ENCODE data around the gene RBM4. TPM values are rescaled to one million over a fixed set of nuclear protein-coding genes. Genes with fewer than 3 reads are reported as not detected.
"Not testable (repeated sequence)": the region's sequence is repeated elsewhere in the genome, so short reads cannot be mapped to it uniquely, and the experiment has no call there.

RBM4 gene
- total RNA-seq, 4 donors from 2014 or later, result 98.2 to 114 (median 102) TPM

DNA sequence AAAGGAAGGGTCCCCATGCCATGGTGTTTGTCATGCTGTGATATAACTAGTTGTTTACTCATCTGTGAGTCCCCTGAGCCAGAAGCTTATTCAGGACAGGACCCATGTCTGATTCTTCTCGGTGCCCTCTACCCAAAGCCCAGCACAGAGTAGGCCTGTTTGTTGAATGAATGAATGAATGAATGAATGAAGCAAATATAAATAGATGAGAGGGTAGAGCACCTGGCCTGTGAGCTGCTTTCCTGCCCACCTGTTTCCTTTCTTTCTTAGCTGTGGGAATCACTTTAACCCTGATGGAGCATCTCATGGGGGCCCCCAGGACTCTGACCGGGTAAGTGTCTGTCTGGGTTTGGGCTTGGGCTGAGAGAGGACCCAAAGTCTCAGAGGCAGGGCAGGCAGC is 38.3 kb upstream of the RBM4 start:
- Histone ChIP-seq H3K27ac (no peak overlapping the region), H3K27me3 (no peaks in the 10 kb centered on the region), H3K4me3 (no peak overlapping the region), H3K36me3 (peaks cover 0 to 57% of the 10 kb centered on the region in 2 donors), H3K4me1 (peaks cover 0 to 31% (median 8%) of the 10 kb centered on the region in 3 donors), H3K9me3 (no peaks in the 10 kb centered on the region)
- WGBS, 2 donors (ENCODE audit: low coverage in 1 of 2), result 70 to 75% methylated on average over 2 of the region's 2 CpGs
- no peak for ATAC-seq
- TF ChIP-seq POLR2A (IDR thresholded peaks at IDR 0.05) (no peak), POLR2AphosphoS5 (IDR thresholded peaks at IDR 0.05) (no peak), EP300 (IDR thresholded peaks at IDR 0.05) (no peak)
- TF ChIP-seq, protein P1, sequence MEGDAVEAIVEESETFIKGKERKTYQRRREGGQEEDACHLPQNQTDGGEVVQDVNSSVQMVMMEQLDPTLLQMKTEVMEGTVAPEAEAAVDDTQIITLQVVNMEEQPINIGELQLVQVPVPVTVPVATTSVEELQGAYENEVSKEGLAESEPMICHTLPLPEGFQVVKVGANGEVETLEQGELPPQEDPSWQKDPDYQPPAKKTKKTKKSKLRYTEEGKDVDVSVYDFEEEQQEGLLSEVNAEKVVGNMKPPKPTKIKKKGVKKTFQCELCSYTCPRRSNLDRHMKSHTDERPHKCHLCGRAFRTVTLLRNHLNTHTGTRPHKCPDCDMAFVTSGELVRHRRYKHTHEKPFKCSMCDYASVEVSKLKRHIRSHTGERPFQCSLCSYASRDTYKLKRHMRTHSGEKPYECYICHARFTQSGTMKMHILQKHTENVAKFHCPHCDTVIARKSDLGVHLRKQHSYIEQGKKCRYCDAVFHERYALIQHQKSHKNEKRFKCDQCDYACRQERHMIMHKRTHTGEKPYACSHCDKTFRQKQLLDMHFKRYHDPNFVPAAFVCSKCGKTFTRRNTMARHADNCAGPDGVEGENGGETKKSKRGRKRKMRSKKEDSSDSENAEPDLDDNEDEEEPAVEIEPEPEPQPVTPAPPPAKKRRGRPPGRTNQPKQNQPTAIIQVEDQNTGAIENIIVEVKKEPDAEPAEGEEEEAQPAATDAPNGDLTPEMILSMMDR (IDR thresholded peaks at IDR 0.05), result no peak

DNA sequence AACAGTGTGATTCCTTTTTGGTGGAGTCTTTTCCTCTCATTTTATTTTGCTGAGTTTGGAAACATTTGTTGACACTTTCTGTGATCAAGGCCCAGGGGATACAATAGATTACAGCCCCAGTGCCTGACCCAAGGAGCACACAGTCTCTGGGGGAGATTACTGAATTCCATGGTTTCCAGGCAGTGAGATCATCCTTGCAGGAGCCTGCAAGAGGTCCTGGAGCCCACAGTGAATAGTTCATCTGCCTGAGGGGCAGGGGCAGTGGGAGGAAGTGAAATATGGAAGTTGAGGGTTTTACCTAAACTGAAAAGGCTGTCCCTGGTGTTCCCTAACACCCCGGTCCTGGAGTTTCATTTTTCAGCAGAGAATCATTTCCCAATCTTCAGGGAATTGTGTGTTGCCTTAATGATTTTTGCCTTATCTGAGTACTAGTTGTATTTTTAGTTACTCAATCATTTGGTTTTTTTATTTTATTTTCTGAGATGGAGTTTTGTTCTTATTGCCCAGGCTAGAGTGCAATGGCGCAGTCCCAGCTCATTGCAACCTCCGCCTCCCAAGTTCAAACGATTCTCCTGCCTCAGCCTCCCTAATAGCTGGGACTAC is 37.8 kb upstream of the RBM4 start:
- Histone ChIP-seq H3K27me3 (no peaks in the 10 kb centered on the region), H3K4me1 (peaks cover 0 to 26% (median 3%) of the 10 kb centered on the region in 3 donors), H3K27ac (no peak overlapping the region), H3K9me3 (no peaks in the 10 kb centered on the region), H3K4me3 (no peak overlapping the region), H3K36me3 (peaks cover 0 to 63% of the 10 kb centered on the region in 2 donors)
- WGBS, 2 donors (ENCODE audit: low coverage in 1 of 2), result 91% methylated on average over 4 of the region's 4 CpGs; no CpG with 5 or more reads in 1 of the 2 donors
- ATAC-seq, result peak; percentile 46
- TF ChIP-seq POLR2A (IDR thresholded peaks at IDR 0.05) (no peak), POLR2AphosphoS5 (IDR thresholded peaks at IDR 0.05) (no peak), EP300 (IDR thresholded peaks at IDR 0.05) (no peak)
- TF ChIP-seq, protein P1 (IDR thresholded peaks at IDR 0.05), result no peak

DNA sequence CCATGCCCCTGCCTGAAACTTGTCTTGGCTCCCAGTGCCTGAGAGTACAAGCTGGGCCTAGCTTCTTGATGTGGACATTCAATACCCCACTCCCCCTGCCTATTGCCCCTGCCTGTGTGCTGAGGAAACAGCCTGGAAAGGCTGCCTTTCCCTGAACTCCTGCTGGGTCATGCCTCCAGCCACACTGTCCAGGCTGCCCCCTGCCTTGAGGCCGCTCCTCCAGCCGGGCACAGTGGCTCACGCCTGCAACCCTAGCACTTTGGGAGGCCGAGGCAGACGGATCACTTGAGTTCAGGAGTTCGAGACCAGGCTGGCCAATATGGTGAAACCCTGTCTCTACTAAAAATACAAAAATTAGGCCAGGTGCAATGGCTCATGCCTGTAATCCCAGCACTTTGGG is 35.4 kb upstream of the RBM4 start:
- H3K27ac ChIP-seq, result no peak overlapping the region
- peaks cover 0 to 69% of the 10 kb centered on the region in 2 donors for H3K36me3 ChIP-seq
- H3K9me3 ChIP-seq, result no peaks in the 10 kb centered on the region
- H3K4me3 ChIP-seq, result no peak overlapping the region
- peaks cover 0 to 35% (median 12%) of the 10 kb centered on the region in 3 donors for H3K4me1 ChIP-seq
- WGBS, 2 donors (ENCODE audit: low coverage in 1 of 2), result no CpG with 5 or more reads among the region's 6 CpGs
- H3K27me3 ChIP-seq, result no peaks in the 10 kb centered on the region
- no peak for ATAC-seq
- TF ChIP-seq POLR2AphosphoS5 (IDR thresholded peaks at IDR 0.05) (no peak), POLR2A (IDR thresholded peaks at IDR 0.05) (no peak), EP300 (IDR thresholded peaks at IDR 0.05) (no peak)
- TF ChIP-seq, protein P1 (IDR thresholded peaks at IDR 0.05), result no peak

DNA sequence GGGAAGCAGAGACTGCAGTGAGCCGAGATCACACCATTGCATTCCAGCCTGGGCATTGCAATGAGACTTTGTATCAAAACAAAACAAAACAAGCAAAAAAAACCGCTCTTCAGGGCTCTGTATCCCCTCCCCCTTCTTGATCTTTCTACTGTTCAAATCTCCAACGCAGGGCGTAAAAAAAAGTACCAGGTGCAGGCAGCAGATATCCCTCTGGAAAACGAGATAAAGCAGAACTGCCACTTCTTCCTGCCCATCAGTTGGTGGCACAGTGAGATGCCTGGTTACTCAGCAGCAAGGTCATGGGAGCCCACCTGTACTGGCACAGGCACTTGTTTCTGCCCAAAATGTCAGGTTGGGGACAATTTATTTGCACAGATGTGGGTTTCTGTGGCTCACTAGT is 34.3 kb upstream of the RBM4 start:
- Histone ChIP-seq H3K36me3 (peaks cover 0 to 66% of the 10 kb centered on the region in 2 donors), H3K27ac (no peak overlapping the region), H3K9me3 (no peaks in the 10 kb centered on the region), H3K4me1 (peaks cover 0 to 44% (median 12%) of the 10 kb centered on the region in 3 donors), H3K27me3 (no peaks in the 10 kb centered on the region), H3K4me3 (no peak overlapping the region)
- ATAC-seq, result no peak
- 80 to 92% methylated on average over 2 to 5 of the region's 5 CpGs for whole genome bisulfite sequencing, 2 donors (ENCODE audit: low coverage in 1 of 2)
- TF ChIP-seq POLR2AphosphoS5 (IDR thresholded peaks at IDR 0.05) (no peak), EP300 (IDR thresholded peaks at IDR 0.05) (no peak), POLR2A (IDR thresholded peaks at IDR 0.05) (no peak)
- TF ChIP-seq, protein P1 (IDR thresholded peaks at IDR 0.05), result no peak

DNA sequence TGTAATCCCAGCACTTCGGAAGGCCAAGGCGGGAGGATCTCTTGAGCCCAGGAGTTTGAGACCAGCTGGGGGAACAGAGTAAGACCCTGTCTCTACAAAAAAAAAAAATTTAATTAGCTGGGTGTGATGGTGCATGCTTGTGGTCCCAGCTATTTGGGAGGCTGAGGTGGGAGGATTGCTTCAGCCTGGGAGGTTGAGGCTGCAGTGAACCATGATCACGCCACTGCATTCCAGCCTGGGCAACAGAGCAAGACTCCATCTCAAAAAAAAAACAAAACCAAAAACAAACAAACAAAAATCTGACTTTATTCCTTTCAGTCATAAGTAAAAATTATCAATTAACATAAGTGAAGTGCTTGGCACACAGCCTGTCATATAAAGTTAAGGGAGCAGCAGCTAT is 31.9 kb upstream of the RBM4 start:
- not testable (repeated sequence) for ATAC-seq, H3K27me3 ChIP-seq, H3K4me3 ChIP-seq, H3K9me3 ChIP-seq
- Histone ChIP-seq H3K27ac (peak overlapping the region; percentile 47 to 87 (median 82)), H3K36me3 (peaks cover 0 to 41% of the 10 kb centered on the region in 2 donors), H3K4me1 (peaks cover 0 to 42% (median 12%) of the 10 kb centered on the region in 3 donors)
- 83 to 94% methylated on average over 1 to 2 of the region's 3 CpGs for WGBS, 2 donors (ENCODE audit: low coverage in 1 of 2)

Measured in gastroesophageal sphincter (tissue), 4 donors.